Left lung (tissue), 10 donors: ENCODE results near the gene DRAM2. TPM values are rescaled to one million over a fixed set of nuclear protein-coding genes. Genes with fewer than 3 reads are reported as not detected.

Experiments used
- ATAC-seq: fragments of 200-7000 bp; cut with Tn5 transposase; one replicate; pipeline ENCODE4 v1.9.1; 2020; ENCODE audit warnings: moderate library complexity
- DNase-seq, 4 donors: peaks; one replicate each; pipeline ENCODE4 v3.0.0-alpha.2; 2013 to 2020
- H3K27ac ChIP-seq, 2 donors: fragments of 200-600 bp; sonication (generic) in 1 of 2; one replicate each; pipeline versions ENCODE4 v1.5.0 to v1.8.0; 2020 to 2021
- H3K27me3 ChIP-seq, 2 donors: fragments of 200-600 bp; sonication (generic) in 1 of 2; one replicate each; pipeline versions ENCODE4 v1.5.0 to v1.8.0; 2020 to 2021
- H3K36me3 ChIP-seq, 2 donors: fragments of 200-600 bp; sonication (generic) in 1 of 2; one replicate each; pipeline versions ENCODE4 v1.5.0 to v1.8.0; 2020 to 2021
- H3K4me1 ChIP-seq, 2 donors: fragments of 200-600 bp; one replicate each; pipeline ENCODE4 v1.8.0; 2021
- H3K4me3 ChIP-seq, 2 donors: fragments of 200-600 bp; sonication (generic) in 1 of 2; one replicate each; pipeline versions ENCODE4 v1.5.0 to v1.8.0; 2020 to 2021; ENCODE audit warnings: mild to moderate bottlenecking in 1 of 2
- H3K9me3 ChIP-seq, 2 donors: fragments of 200-600 bp; sonication (generic) in 1 of 2; one replicate each; pipeline versions ENCODE4 v1.5.0 to v1.8.0; 2020 to 2021
- CTCF ChIP-seq, 2 donors: fragments of 200-600 bp; sonication (generic) in 1 of 2; IDR thresholded peaks; one replicate each; pipeline versions ENCODE4 v1.5.0 to v1.8.0; 2021; ENCODE audit warnings: antibody characterized with exemption in 2 of 2
- intact Hi-C, 2 donors: fragments of 100-400 bp; cut with DNase I; formaldehyde crosslinking; loops; one replicate each; pipeline versions ENCODE4 v1.11.2 to v1.14.2; 2022
- polyA plus RNA-seq, 6 donors: library from polyadenylated mRNA; unstranded; fragments of 120-200 nt; gene quantifications; one replicate each; pipeline ENCODE4 v1.2.1, GENCODE V29; 2013; ENCODE audit not compliant: insufficient read length in 6 of 6
- total RNA-seq, 2 donors: library from RNA; stranded (reverse); fragmentation: NEBNext Ultra II Directional; extraction: Animal tissue kit (Norgen Biotek cat#: 25700); gene quantifications; one replicate each; pipeline ENCODE4 v1.2.1, GENCODE V29; 2021
- donor health status: DM: no; HTN: yes; CAD: no.
- donor health status: DM: no; HTN: no; CAD: no.

The DRAM2 gene
- total and polyA plus RNA-seq, 8 donors, result 41.3 to 84.6 (median 68.9) TPM

- H3K27ac ChIP-seq, result no peak overlapping the region
- TF ChIP-seq CTCF (IDR thresholded peaks at IDR 0.05), result no peak
These were observed 40.2 kb upstream of the DRAM2 start for GRCh38 chr1:111179968-111180533.

DNA sequence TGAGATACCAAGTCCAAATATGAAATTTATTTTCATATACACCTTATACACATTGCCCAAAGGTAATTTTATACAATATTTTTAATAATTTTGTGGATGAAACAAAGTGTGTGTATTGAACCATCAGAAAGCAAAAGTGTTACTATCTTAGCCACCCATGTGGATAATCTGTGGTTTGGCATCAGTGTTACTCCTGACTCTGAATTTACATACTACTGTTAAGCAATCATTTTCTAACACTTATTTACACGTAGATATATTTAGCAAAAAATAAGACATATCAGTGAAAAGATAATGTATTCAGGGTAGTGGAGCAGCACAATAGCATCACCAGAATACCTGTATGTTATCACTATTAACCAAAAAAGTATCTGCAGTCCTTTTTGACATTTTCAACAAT is 36.8 kb upstream of the DRAM2 start:
- Histone ChIP-seq H3K4me3 (no peak overlapping the region), H3K4me1 (no peaks in the 10 kb centered on the region), H3K27me3 (no peaks in the 10 kb centered on the region), H3K36me3 (peaks cover 0 to 70% of the 10 kb centered on the region in 2 donors), H3K27ac (no peak overlapping the region), H3K9me3 (no peaks in the 10 kb centered on the region)
- DNase-seq (no peak), ATAC-seq (no peak)
- no peak for TF ChIP-seq CTCF (IDR thresholded peaks at IDR 0.05)
- intact Hi-C loops, result no loop called here

More at GRCh38 chr1:111179968-111180533, 40.2 kb upstream of the DRAM2 start:
- Histone ChIP-seq H3K4me1 (peaks cover 0 to 17% of the 10 kb centered on the region in 2 donors), H3K27me3 (no peaks in the 10 kb centered on the region), H3K36me3 (peaks cover 0 to 73% of the 10 kb centered on the region in 2 donors), H3K4me3 (no peak overlapping the region), H3K9me3 (no peaks in the 10 kb centered on the region)
- DNase-seq (no peak), ATAC-seq (no peak)
- intact Hi-C loops, result no loop called here

DNA sequence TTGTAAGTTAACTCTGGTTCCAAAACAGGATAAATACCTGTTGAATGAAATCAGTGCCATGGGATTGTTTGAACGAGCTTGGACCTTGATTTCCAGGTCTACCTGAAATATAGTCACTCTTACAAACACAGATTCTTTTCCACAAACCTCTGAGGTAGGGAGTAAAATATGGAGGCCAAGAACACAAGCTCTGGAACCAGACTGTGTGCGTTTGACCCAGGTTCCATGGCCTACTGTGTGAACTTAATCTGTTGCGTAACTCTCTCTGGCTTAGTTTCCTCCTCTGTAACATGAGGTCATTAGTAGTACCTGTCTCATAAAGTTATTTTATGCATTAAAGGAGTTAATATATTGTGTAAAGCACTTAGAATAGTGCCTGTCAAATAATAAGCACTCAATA is 35.5 kb upstream of the DRAM2 start:
- intact Hi-C loops, result no loop called here
- Histone ChIP-seq H3K27me3 (no peaks in the 10 kb centered on the region), H3K36me3 (peaks cover 0 to 79% of the 10 kb centered on the region in 2 donors)

GRCh38 chr1:111174070-111174469 is 34.2 kb upstream of the DRAM2 start:
- peaks cover 0 to 80% of the 10 kb centered on the region in 2 donors for H3K36me3 ChIP-seq
- no peaks in the 10 kb centered on the region for H3K9me3 ChIP-seq
- H3K4me1 ChIP-seq, result no peaks in the 10 kb centered on the region
- ATAC-seq (no peak), DNase-seq (no peak)
- H3K4me3 ChIP-seq, result no peak overlapping the region
- H3K27ac ChIP-seq, result no peak overlapping the region
- TF ChIP-seq CTCF (IDR thresholded peaks at IDR 0.05), result no peak
- intact Hi-C loops, result no loop called here
- H3K27me3 ChIP-seq, result no peaks in the 10 kb centered on the region

More for the DNA sequence above, 35.5 kb upstream of the DRAM2 start:
- Histone ChIP-seq H3K4me1 (no peaks in the 10 kb centered on the region), H3K9me3 (no peaks in the 10 kb centered on the region), H3K27ac (no peak overlapping the region), H3K4me3 (no peak overlapping the region)
- DNase-seq (no peak), ATAC-seq (no peak)
- no peak for TF ChIP-seq CTCF (IDR thresholded peaks at IDR 0.05)

DNA sequence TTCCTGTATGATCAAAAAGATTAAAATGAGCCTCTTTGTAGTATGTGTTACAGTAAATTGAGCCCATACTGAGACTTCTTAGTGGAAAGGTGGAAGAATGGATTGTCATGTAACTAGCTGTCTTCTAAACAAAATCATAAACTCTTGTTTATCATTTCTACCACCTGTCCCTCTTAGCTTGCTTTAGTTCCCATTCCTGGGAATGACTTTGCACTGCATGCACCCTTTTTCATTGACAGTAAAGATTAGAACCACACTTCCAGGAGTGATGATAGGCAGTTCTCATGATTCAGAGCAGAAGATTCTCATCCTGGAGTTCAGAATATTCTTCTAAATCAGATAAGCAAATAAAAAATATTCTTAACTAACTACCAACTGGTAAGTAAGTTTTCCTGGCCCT is 32.6 kb upstream of the DRAM2 start:
- Histone ChIP-seq H3K36me3 (peaks cover 0 to 77% of the 10 kb centered on the region in 2 donors), H3K9me3 (no peaks in the 10 kb centered on the region), H3K27me3 (no peaks in the 10 kb centered on the region), H3K4me1 (no peaks in the 10 kb centered on the region), H3K27ac (no peak overlapping the region), H3K4me3 (no peak overlapping the region)
- ATAC-seq (no peak), DNase-seq (no peak)
- intact Hi-C loops, result no loop called here
- TF ChIP-seq CTCF (IDR thresholded peaks at IDR 0.05), result no peak
